Measurements from ENCODE around the gene CACNA2D2.

Gene CACNA2D2

GRCh38 chr3:50493623-50494022 is 9.8 kb downstream of the CACNA2D2 start:
- DNase-seq, result no peak

GRCh38 chr3:50493086-50493485 is 10.3 kb downstream of the CACNA2D2 start:
- DNase-seq, result no peak

- no peak for DNase-seq
Observed at GRCh38 chr3:50491023-50491422, 12.4 kb downstream of the CACNA2D2 start.

GRCh38 chr3:50490424-50490823 is 13.0 kb downstream of the CACNA2D2 start:
- no peak for DNase-seq

- no peak for DNase-seq
Observed at GRCh38 chr3:50487181-50487580, 16.3 kb downstream of the CACNA2D2 start.

- no peak for DNase-seq
Observed at GRCh38 chr3:50486219-50486888, 17.1 kb downstream of the CACNA2D2 start.

- DNase-seq, result no peak
Observed at GRCh38 chr3:50484722-50485121, 18.7 kb downstream of the CACNA2D2 start.

GRCh38 chr3:50483374-50483773 is 20.1 kb downstream of the CACNA2D2 start:
- no peak for DNase-seq

GRCh38 chr3:50481992-50482391 is 21.4 kb downstream of the CACNA2D2 start:
- DNase-seq, result no peak

GRCh38 chr3:50480471-50480870 is 23.0 kb downstream of the CACNA2D2 start:
- DNase-seq, result no peak

- no peak for DNase-seq
Observed at GRCh38 chr3:50479523-50479922, 23.9 kb downstream of the CACNA2D2 start.

- DNase-seq, result no peak
Observed at GRCh38 chr3:50478671-50479260, 24.7 kb downstream of the CACNA2D2 start.

GRCh38 chr3:50478051-50478450 is 25.4 kb downstream of the CACNA2D2 start:
- no peak for DNase-seq

GRCh38 chr3:50475348-50475747 is 28.1 kb downstream of the CACNA2D2 start:
- no peak for DNase-seq

- no peak for DNase-seq
Observed at GRCh38 chr3:50474717-50475116, 28.7 kb downstream of the CACNA2D2 start.

GRCh38 chr3:50473768-50474167 is 29.7 kb downstream of the CACNA2D2 start:
- DNase-seq, result no peak

GRCh38 chr3:50472958-50473357 is 30.5 kb downstream of the CACNA2D2 start:
- no peak for DNase-seq

- no peak for DNase-seq
Observed at GRCh38 chr3:50470658-50471057, 32.8 kb downstream of the CACNA2D2 start.

- no peak for DNase-seq
Observed at GRCh38 chr3:50467919-50468318, 35.5 kb downstream of the CACNA2D2 start.

GRCh38 chr3:50466177-50466576 is 37.3 kb downstream of the CACNA2D2 start:
- DNase-seq, result no peak

GRCh38 chr3:50464569-50464968 is 38.9 kb downstream of the CACNA2D2 start:
- no peak for DNase-seq

- DNase-seq, result no peak
Observed at GRCh38 chr3:50459785-50460184, 43.6 kb downstream of the CACNA2D2 start.

- DNase-seq, result no peak
Observed at GRCh38 chr3:50457988-50458387, 45.4 kb downstream of the CACNA2D2 start.

- no peak for DNase-seq
Observed at GRCh38 chr3:50455161-50456018, 48.0 kb downstream of the CACNA2D2 start.

Data from activated CD4-positive, alpha-beta T cell treated with anti-CD3 and anti-CD28 coated beads, Interleukin-2, amount 50 U/mL, for 4 hours (primary cell).